ENCODE data around the gene RBMS3.
"Not testable (repeated sequence)": the region's sequence is repeated elsewhere in the genome, so short reads cannot be mapped to it uniquely, and the experiment has no call there.

Gene RBMS3

DNA sequence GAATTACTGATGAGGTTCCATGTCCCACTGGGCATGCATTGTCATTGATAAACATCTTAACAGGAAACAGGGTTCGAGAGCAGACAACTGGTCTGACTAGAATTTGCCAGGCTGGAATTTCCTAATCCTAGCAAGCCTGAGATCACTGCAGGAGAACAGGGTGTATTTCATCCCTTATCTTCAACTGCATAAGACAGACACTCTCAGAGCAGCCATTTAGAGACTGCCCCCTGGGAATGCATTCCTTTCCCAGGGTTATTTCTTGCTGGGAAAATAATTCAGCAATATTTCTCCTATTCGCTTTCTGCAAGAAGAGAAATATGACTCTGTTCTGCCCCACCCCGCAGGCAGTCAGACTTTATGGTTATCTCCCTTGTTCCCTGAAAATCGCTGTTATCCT is 113.1 kb downstream of the RBMS3 start:
- DNase-seq, result not testable (repeated sequence)

DNA sequence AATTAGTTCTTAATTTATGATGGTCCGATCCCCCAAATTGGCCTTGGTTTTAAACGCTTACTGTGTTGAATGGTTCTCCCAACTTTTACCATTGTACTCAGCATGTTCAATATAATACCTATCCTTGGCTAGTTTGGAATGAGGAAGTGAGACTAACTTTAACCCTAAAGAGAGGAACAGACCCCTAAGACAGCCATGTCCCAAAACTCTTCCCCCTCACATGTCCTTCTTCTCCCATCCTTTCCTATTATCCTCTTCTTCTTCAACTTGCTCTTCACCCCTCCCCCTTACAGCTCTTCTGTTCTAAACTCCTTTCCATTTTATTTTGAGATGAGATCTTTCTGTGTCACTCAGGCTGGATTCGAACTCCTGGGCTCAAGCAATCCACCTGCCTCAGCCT is 116.5 kb downstream of the RBMS3 start:
- no peak for DNase-seq

DNA sequence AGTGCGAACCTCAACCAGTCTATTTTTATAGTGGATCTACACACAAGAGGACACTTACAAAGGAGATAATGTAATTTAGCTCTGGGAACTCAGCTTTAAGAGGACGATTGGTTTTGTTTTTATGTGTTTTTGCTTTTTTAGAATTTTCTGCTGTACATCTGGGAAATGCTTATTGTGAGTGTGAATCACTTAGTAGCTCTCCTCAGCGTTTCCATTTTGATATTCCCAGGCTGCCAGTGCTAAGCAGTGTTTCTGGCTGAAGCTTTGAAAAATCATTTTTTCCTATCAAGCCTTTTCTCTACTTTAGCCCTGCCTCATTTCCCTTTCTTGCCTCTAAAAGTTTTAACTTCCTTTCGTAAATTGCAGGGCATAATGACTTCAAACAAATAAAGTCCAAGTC is 117.9 kb downstream of the RBMS3 start:
- no peak for DNase-seq

- no peak for DNase-seq
Observed at GRCh38 chr3:29406291-29406832, 125.5 kb downstream of the RBMS3 start.

DNA sequence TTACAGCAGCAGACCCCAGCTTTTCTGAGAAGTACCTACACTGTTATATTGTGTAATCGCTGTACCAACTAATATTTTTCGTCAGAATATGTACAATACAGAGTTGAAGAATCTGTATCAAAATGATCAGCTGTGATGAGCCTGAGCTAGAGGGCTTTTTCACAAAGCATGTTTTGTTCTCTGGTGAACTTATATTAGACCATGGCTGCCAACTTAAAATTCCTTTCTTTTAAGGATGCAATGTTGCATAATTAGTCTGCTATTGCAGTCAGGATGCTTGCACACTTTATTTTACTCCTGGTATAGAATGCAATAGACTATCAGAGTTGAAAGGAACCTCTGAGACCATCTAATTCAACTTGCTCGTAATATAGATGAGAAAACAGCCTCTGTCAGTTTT is 127.8 kb downstream of the RBMS3 start:
- no peak for DNase-seq

DNA sequence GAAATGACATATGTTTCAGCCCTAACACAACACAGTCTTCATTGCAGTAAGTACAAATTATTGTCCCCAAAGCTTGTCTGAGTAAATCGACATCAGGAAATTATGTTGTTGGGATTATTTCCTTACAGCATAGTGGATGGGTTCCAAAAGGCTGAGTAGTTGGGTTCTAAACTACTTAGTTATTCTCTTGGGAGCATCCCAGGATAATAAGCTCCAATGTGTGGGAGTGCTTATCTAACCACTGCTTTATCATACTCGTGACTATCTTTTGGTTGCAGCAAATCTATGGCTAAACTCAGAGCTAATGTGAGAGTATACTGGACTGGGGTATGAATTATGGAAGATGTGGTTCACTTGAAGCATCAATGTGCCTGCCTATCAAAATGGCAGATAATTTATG is 128.5 kb downstream of the RBMS3 start:
- DNase-seq, result no peak

DNA sequence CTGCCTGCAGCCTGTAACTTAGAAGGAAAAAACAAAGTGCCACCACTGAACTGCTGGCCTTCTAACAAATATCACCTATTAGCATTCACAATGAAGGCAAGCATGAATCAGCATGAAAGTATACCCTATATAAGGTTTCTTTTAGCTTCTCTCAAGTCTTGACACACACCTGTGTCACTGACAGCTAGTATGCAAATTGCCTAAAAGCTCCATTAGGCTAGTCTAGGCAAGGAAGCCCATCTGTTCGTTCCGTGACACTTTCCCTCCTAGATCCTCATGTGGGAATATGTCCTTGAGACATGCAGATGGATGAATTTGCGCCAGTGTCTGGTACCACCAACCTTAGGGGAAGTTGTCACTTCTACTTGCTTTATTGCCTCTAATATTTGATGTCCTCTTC is 129.3 kb downstream of the RBMS3 start:
- no peak for DNase-seq

GRCh38 chr3:29410660-29411405 is 130.0 kb downstream of the RBMS3 start:
- DNase-seq, result no peak

GRCh38 chr3:29412110-29412509 is 131.2 kb downstream of the RBMS3 start:
- DNase-seq, result no peak

- no peak for DNase-seq
Observed at GRCh38 chr3:29414468-29415224, 133.8 kb downstream of the RBMS3 start.

DNA sequence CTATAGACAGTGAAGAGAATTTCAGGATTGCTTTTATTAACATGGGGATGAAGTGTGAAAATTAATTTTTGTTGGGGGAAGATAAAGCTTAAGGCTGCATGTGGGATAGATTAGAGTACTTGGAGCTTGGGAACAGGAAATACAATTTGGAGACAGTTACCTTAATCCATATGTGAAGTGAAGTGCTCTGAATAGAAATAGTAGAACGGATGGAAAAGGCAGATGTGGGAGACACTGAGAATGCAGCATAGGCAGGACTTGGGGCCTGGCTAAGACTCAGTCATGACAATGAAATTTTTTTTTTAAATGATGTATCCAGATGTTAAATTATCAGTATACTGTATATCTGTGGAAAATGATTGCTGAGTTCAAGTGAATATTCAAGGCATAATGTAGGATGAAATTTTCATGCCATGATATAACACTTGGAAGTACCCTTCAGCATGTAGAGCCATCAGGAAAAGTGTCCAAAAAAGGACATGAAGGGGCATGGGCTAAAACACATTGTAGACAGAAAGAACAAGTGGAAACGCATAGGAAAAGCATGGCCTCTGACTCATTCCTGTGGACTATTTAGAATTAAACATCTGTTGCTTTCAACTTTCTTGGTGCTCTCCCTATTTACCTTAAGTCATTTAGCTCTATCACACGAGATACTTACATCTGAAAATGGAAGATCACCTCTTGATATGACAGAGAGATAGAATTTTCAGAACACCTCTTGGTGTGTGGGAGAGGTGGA is 134.8 kb downstream of the RBMS3 start:
- no peak for DNase-seq

DNA sequence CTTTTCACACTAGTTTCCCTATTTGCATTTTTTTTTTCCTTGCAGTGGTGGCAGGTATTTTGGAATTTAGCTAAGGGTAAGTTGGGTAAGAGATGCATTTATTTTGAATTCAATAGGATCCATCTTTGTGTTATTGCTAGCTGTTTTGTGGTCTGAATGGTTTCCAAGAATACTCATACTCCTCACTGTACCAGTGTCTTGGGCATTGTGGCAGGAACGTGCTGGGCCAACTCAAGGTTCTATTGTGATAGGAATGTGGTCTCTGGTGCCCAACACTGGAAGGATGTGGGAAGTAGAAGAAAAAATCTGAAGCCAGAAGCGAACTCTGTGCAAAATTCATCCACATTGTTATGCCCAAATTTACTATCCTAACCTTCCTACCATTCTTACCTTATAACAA is 135.6 kb downstream of the RBMS3 start:
- DNase-seq, result no peak

GRCh38 chr3:29420106-29420505 is 139.2 kb downstream of the RBMS3 start:
- no peak for DNase-seq

DNA sequence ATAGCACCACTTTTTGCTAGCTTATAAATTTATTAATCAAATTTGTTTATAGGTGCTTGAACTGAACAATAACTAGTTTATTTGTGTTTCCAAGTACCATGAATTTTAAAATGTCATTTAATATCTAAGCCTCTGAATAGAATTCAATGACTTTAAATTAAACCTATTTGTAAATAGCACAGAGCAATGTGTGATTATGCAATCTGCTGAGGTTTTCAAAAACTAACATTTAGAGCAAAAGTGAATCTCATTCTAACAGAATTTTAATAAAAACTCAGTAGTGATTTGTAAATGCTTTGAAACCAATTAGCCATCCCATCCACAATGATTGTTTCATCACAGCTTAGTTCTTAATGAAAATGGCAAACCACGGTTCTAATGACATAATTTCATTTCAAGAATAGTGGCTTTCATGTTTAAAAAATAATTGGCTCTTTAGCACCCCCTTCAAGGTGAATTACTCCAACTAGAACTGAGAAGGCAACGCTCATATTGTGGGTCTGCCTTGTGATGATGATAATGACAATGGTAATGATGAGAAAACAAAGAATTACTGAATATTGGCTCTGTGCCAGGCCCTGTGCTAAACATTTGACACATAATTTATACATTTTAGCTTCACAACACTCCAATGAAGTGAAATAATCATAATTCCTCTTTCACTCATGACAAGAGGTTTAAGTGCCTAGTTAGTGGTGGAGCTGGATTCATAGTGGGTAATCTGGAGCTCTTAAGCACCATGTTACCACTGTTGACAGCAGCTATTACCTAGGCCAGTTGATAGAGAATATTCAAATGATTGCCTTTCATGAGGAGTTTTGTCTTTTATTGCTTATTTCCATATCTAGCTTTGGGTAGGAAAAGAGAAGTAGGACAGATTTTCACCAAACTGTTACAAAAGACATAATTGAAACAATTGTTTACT is 145.7 kb downstream of the RBMS3 start:
- DNase-seq, result no peak

- no peak for DNase-seq
Observed at GRCh38 chr3:29427266-29428103, 146.6 kb downstream of the RBMS3 start.

DNA sequence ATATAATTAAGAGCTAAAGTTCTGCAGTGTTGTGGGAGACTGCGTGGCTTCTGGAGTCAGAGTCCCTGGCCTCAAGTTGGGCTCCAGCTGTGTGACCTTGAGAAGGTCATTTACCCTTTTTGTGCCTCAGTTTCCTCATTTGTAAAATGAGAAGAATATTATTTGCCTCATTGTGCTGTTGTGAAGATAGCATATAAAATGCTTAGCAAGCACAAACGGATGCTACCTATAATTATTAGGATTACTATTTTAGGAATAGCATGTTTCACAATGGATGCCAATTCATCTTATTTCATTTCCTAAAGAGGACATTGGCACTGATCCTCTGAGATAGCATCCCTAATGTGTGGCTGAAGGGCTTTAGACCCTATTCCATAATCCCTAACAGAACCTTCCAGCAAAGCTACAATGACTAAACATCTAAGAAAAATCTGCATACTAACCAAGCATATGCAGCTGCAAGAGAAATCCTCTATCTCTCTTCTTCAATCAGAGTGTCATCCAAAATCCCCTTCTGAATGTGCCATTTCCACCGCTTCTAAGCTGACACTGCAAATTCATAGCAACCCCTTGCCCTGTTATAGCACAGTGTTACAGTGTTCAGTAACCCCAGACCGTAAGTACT is 148.3 kb downstream of the RBMS3 start:
- no peak for DNase-seq

DNA sequence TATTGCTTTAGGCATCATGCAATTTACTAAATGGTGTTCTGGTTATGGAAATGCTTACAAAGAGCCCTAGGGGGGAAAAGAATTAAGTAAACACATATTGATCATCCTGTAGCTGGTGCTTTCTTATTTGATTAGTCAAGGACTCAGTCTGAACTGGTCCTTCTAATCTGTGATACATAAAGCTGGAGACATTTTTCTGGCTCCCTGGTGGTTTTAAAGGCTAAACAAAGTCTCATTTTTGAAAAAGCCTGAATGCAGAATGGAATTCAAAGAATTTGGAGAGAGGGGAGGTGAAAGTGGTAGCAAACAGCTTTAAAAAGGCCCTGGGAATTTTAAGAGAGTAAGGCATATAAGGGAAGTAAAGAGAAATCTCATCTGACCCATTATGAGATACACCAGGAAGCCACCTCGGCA is 149.7 kb downstream of the RBMS3 start:
- DNase-seq, result no peak

DNA sequence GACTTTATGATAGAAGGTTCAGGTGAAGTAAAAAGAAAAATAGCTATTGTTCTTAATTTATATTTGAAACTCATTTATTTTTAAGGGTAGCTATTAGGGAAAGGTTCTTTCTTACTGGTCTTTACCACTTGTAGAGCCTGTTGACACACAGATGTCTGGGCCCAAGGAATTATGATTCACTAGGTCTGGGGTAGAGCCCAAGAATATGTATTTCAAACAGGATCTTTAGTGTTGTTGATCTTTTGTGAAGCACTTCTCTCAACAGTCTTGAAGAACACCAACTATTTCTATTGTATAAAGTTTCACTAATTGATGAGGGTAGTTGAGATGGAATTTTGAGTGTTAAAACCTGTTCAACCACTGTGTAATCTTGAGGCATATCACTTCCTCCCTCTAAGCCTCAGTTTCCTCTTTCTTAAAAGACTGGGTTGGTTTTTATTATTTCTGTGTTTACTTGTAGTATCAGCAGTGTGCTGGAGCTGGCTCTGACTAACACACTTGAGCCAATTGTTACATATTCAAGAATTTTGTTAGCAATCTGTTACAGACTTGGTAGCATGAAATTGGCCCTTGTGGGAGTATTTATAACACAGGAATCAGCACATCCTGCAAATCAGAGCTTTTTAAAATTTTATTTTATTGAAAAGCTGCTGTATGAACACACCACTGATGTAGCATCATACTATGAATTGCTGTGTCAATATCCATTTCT is 155.9 kb downstream of the RBMS3 start:
- DNase-seq, result no peak

- DNase-seq, result no peak
Observed at GRCh38 chr3:29438580-29438979, 157.7 kb downstream of the RBMS3 start.

Data from T-helper 1 cell (primary cell).